ENCODE results near the gene TRAPPC3L.
A peak's percentile ranks its signal among the peaks of the same experiment; 100 is the strongest.

Gene TRAPPC3L

DNA sequence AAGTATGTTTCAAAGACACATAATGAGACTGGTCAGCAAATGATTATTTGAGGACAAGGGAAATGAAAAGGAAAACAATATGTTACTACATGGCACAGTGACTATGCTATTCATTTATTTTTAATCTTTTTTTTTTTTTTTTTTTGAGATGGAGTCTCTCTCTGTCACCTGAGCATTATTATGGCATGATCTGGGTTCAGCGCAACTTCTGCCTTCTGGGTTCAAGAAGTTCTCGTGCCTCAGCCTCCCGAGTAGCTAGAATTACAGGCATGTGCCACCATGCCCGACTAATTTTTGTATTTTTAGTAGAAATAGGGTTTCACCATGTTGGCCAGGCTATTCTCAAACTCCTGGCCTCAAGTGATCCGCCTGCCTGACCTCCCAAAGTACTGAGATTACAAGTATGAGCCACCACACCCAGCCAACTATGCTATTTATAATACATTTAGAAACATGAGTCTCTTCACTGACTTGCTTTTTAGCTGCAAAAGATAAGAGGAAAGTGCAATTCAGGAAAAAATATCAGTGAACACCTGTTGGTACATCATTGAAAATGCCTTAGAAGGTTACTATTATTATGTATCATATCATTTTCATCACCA, 11.4 kb upstream of the TRAPPC3L start:
- DNase-seq: no peak

DNA sequence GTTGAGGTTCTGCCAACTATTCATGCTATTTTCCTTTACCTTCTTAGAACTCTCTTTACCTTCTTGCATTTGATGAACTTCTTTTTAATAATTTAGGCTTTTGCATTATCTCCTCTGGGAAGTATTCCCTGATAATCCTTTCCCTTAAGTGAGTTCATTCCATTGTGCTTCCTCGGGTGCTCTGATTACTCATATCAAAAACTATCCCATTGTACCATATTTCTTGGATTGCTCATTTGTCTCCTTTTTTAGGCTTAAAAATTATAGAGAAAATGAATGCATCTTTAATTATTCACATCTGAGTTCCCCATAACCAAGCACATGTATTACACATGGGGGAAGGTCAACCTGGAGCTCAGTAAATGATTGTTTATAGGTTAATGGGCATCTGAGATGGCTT, 10.6 kb upstream of the TRAPPC3L start:
- DNase-seq: no peak

DNA sequence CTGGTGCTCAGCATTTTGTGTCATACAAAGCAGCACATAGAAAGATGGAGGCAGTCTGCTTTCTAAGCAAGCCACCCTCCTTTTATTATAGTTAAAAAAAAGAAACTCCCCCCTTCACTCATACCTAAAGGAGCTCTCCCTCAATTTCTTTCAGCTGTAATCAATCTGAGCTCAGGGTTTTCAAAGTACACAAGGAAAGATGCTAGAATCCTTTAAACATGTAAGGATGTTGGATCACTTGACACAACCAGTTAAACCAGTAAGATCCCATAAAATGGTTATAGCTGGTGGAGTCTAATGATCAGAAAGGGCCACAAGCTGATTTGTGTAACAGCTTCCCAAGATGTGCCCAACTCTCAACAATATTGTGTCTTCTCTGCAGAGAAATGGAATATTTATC, 8.0 kb upstream of the TRAPPC3L start, which contains the start of gene CALHM4:
Gene CALHM4 (plus strand): TSS at position 301 of the 400 bp plus-strand sequence. CDS start 43 bp downstream, at position 344.
- DNase-seq: no peak

DNA sequence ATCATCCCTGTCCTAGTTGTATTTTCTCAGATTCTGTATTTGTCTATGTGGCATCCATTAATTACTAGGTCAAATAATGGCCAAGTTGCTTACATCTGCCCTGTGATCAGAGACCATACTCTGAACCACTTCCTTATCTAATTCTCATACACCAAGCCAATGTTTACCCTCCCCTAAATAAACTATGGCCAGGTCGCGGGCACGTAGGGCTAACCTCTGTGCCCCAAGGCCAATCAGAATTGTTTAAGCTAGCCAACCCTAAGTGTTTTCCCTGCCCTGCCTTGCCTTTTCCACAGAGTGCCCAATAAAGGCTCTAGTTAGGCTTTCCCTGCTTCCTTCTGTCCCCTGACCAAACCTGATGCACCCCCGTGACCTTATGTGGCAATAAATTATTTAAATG, 5.3 kb upstream of the TRAPPC3L start:
- no peak for DNase-seq

DNA sequence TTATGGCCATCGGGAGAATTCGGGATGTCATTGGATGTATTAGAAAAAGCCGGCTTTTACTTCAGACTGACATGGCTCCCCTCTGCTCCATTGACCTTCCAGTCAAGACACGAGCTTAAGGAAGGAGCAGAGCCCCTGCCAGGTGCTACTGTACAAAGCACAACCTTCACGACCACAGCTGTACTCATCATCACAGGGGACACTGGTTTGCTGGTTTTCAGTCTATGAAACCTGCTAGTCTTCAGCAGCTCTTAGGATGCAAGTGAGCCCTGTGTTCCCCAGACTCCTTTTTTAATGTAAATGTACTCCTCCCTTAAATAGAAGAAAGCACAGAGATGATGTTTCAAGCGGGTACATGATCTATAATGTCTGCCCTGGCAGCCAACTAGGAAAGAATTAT, 1.9 kb upstream of the TRAPPC3L start:
- no peak for DNase-seq

DNA sequence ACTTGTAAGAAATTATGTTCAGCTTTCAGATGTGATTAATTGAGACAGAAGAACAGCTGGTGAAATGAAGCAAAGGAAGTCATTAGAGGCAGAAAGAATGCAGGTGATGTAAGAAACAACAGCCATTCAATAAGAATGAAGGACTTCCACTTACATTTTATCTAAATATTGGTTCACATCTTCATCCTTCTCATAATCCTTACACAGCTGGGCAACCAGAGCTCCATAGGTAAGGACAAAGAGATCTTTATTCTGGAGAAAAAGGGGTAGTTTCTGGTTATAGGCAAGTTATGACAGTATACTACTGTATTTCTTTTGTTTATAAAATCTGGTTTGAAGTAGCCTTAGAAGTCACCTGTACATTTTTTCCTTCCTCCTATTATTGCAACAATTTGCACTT, 2.3 kb downstream of the TRAPPC3L start:
- DNase-seq: no peak

DNA sequence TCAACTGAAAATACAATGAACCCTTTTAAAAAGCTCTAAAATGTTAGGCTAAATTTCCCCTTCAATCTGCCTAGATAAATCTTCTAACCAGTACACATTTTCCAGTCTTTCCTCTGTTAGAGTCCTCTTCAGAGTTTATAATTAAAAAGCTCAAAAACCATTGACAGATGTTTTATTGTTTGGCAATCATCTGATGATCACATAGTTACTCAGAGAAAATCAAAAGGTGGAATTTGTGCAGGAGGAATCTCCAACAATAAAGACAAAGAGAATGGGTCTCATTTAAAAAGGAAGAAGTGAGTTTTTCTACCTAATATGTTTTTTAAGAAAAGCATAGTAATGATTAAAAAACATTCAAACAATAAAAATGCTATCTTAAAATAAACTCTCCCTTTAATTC, 3.1 kb downstream of the TRAPPC3L start:
- DNase-seq: no peak

DNA sequence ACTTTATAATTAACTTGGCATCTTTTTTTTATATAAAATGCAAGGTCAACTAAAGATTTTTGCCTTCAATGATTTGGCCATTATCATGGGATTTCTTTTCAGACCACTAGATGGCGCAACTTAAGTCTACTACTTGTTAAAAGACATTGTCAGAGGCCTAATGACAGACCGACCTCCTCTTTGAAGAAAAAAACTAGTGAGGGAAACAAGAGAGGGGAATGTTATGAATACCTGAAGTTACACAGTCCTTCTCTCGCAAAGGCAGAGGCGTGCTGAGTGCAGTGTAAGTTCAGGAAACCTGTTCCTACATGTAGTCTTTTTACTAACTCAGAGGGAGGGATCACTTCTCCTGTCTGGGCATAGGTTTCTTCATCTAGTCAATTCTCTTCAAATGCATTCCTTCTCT, 9.3 kb downstream of the TRAPPC3L start:
- DNase-seq: no peak

DNA sequence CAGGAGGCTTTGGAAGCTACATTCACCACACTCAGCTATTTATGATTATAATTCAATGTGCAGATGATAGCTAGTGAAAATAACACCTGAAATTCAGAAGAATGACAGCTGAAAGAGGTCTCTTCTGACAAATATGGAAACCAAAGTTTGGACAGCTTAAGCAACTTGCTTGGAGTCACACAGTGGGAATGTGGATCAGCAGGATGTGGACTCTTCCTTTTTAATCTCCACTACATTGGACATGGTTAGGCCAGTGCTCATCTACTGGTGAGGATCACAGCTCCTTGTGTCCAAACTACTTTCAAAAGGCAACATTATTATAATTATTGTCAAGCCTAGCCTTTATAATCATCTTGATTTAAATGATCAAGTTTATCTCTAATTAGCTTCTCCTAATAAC, 10.4 kb downstream of the TRAPPC3L start:
- DNase-seq: no peak

DNA sequence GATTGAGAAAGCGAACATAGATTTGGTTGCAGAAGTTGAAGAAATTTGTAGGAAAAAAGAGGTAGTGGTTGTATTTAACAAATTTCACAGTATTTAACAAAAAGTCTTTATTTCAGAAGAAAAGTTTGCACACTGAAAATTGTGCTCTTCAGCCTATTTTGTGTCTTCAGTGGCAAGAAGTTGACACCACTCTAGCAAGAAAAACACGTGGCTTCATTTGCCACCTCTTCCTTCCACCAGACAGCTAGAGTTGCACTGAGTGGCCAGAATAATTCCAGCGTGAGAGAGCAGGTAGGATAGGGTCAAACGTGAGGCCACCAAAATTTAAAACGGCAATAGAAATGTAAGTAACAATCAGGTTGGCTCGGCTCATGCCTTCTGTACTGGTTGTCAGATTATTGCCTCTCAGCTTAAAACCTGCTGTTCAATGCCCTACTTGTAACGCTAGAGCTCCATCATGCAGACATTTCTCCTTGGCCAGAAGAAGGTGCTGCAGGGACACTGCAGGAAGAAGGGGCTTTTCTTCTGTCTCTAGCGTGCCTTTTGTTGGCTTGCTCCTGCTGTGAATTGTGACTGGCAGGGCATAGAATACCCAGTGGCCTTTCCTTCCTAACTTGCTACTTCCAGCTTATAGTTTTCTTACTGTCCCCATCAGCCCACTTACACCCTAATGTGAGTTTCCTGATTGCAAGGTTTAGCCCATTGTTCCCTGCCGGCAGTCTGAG, 12.1 kb downstream of the TRAPPC3L start:
- DNase-seq: no peak

DNA sequence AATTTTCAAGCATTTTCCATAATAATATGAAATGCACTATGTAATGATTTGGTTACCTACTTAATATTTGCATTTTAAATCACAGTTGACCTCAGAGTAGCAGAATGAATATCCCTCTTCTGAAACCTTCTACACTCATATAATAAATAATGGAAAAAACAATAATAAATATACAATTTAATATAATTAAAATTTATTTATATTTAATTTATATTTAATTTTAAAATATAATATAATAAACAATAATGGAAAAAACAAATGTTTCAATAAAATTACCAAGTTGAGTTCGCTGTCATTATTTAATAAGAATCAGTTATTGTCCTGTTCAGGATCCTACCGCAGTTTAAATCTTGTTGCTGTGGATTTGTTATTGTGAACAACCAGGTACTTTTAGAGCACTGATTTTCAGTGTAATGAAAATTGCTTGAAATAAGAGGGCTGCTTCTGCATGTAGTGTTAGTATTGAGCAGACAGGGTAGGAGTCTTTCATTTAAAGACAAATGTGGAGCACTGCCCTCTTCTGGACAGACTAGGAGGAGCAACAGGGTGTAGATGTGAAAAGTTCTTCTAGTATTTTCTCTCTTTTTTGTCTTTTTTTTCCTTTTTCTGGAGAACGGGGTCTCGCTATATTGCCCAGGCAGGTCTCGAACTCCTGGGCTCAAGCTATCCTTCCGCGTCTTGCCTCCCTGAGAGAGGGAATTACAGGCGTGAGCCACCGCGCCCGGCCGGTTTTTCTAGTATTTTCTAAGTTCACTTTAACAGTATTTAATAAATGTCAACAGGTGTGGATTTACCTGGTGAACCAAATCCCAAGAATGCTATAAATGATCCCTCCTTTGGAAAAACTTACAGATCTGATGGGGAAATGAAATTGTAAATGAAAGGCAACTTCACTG, 13.6 kb downstream of the TRAPPC3L start:
- peak; percentile 17 for DNase-seq

DNA sequence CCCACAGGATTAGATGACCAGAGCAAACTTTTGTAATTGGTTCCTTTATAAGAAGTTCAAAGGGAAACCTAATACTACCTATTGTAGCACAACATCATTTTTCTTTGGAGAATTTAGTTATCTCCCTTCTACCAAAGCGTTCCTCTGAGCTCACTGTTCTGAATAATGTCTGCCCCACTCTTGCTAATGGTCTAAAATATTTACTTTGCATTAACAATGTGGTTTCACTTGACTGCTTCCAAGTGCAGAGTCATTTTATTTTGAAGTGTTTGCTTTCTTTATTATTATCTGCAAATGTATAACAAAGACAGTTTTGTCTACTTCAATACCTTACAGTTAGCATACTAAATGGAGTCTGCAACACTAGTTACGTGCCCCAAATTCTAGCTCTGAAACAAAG, 15.0 kb downstream of the TRAPPC3L start:
- no peak for DNase-seq

DNA sequence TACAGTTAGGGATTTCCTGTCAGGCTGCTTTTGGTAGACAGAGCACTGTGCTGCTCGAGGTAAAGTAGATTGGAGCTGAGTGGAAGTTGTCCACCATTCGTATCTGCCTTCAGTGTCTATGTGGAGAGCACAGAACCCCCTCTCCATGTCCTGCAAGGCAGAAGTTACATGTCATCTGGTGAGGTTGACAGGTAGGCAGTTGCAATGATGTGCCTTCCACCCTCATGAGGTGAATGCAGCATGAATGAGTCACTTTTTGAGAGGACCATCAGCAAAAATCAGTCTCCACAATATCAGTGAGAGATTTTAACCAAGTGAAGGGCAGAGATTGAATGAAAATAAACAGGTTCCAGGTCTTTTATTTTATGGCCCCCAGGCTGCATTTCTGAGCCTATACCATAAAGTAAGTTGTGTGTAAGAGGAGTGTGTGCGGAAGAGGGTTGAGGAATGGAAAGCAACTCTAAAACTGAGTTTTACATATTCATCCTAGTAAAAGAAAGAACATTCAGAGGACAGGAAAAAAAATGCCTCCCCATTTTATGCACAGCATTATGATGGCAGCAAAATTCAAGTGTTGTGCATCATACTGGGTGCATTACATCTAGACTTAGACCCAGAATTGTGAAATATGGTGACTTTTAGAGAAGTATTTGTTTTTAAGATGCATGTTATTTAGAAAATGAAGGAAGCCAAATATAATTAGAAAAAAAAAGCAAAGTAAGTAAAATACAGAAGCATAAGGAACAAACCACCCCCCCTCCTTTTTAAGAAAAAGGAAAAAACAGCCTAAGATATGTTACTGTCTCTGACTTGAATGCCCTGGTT, 15.8 kb downstream of the TRAPPC3L start:
- DNase-seq: no peak

DNA sequence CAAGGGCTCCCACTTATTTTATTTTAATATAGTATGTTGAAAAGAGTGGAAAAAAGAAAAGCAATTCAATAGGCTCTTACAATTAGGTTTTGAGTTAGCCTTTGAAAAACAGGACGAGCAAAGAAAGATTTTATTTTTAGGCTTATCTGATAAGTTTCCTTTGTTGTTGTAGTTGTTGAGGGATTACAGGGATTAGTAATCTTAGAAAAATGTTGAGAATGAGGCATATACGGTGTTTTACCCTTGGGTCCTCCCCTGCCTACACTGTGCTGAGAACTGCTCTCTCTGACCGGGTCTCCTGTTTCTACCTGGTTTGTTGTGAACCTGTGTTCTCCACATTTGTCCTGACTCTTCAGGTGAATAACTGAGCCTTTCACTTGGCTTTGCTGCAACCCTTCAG, 16.7 kb downstream of the TRAPPC3L start:
- no peak for DNase-seq

DNA sequence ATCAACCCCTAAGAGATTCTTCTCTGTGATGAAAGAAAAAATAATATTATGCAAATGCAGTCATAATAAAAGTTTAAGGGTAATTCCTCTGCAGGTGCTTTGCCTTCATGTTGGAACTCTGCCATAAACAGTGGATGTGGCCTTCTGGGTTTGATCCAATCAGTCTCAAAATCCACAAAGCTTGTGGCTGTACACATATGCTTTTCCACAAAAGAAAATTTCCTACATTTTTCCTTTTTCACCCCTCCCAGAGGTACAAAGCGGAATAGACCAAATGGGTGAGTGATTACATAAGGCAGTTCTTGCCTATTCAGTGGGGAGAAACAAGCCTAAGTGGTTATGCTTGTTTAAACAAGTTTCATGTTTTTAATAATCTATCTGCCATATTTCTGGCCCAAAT, 17.4 kb downstream of the TRAPPC3L start:
- no peak for DNase-seq

DNA sequence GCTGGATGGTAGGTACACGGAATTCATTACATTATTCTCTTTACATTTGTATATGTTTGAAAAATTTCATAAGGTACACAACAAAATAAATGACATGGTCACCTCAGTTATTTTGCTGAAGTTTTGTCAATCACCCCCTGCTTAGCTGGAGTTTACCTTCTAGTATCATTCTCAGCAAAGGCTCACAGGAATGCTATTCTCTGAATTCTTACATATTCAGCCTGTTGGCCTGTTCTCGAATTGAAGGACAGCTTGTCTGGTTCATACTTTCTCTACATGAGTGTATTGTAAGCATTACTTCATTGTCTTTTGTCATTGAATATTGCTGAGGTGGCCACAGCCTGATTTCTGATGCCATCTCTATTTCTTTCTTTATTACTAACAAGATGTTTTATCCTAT, 21.2 kb downstream of the TRAPPC3L start:
- no peak for DNase-seq

DNA sequence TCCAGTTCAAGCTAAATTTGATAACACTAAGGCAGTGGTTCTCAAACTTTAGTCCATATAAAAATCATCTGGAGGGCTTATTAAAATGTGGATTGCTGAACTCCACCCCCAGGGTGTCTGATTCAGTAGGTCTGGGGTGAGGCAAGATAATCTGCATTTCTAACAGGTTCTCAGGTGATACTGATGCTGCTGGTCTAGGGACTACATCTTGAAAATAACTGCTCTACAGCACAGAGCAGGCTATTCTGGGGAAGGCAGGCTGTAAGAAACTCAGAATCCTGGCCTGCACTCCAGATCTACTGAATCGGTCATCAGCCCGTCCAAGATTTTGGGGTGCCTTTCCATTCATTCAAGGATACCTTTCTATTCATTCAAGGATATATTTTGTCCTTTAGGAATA, 22.6 kb downstream of the TRAPPC3L start:
- no peak for DNase-seq

DNA sequence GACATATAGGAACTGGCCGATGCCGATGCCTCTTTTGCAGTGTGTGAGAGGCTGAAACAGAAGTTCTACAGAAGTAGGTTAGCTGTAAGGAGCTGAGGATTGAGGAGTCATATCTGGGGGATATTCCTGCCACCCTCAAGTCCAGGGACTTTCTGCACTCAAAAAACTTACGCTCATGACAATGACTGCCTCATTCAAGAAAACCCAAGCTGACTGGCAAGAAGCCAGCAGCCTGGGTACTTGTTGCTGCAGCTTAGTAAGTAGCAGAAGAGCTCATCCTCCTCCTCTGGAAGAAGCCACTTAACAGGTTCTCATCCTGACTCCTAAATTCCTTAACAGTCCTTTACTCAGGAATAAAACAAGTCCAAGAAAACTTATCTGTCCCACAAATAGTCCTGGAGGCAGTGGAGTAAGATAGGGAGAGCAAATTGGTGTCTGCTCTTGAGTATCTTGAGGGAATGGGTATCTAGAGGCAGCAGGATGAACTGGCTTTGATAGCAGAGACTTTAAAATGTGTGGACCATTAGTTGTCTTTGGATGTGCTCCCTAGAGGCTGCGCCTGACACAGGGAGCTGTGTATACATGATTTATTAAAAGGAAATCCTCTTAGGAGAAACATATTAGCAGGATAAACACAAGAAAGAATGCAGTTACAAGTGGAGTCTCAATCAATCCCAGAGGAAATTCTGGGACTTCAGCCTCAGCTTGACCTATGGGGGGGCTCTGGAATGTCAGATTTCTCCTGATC, 26.7 kb downstream of the TRAPPC3L start:
- DNase-seq: no peak

DNA sequence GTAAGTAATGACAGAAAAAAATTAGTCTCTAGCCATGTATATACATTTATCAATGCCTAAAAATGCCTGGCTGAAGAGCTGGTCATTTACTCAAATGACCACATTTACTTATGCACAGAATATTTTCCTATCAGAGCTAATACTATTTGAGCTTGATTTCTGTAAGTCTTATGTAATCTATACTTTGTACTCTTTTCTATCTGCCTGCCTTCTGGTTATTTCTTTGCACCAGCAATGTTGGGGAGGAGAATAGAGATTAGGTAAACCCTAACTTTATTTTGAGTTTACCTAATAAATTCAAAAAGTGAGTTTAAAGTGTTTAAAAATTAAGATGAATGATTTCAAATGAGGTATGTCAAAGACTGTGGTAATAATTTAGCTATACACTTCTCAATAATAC, 30.3 kb downstream of the TRAPPC3L start:
- no peak for DNase-seq

DNA sequence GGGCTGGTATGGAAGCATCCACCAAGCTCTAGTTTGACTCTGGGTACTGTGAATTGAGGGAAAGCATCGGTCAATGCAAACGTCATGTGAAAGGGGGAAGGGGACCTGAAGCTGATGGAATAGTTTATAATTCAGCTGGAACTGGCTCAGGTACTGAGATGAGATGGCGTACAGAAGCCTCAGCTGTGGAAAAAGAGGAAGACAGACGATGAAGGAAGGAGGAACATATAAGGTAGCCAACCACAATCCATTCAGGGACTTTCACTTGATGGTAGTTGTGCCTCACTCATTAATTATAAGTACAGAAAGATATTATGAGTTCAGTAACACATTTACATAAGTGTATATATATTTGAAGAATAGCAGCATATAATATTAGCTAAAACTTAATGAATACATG, 31.4 kb downstream of the TRAPPC3L start:
- no peak for DNase-seq

DNA sequence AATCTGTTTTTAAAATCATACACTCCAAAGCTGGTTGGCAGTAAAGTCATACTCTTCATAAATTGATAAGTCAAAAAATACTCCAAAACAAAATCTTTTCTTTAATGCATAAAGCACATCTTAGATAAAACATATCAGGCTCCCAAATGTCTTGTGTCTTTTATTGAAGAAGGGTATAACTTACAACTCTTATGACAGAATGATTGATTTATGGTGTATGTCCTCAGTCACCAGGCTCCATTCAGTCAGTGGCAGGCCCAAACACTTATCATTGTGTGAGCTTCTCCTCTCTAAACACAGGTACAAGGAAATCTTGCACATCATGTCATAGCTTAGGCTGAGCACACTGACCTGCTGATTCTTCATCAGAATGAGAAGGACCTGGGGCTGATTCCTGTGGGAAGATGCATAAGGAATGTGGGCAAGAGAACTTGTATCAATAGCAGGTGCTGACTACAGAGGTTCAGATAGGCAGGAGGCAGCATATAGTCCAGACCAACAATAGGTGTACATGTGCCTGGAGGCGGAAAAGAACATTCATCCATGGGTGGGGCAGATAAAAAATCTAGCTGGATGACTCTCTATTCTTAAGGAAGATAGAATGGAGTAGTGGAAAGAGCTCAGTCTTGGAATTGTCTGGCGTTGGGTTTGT, 32.1 kb downstream of the TRAPPC3L start:
- DNase-seq: no peak

DNA sequence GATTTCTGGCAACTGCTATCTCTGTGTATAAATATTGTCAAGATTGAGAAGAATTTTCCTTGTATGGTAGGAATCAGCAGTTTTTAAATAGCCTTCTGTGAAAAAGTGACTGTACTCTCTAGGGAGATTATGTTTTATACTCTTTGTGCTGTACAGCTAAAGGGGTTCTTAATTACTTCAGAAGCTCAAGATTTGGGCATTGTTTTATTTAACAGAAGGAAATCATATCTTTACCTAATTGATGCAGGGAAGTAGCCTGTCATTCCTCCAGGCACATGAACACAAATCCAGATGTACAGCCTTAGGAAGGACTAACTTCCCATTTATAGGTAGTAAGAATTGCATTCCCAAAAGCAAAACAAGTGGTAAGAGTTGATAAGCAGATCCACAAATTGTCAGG, 32.8 kb downstream of the TRAPPC3L start:
- no peak for DNase-seq
